ENCODE data around the gene LARP6. TPM values are rescaled to one million over a fixed set of nuclear protein-coding genes. Genes with fewer than 3 reads are reported as not detected.

Gene LARP6
- total RNA-seq, 4 donors from 2014 or later, result 56.6 to 105 (median 76.3) TPM

DNA sequence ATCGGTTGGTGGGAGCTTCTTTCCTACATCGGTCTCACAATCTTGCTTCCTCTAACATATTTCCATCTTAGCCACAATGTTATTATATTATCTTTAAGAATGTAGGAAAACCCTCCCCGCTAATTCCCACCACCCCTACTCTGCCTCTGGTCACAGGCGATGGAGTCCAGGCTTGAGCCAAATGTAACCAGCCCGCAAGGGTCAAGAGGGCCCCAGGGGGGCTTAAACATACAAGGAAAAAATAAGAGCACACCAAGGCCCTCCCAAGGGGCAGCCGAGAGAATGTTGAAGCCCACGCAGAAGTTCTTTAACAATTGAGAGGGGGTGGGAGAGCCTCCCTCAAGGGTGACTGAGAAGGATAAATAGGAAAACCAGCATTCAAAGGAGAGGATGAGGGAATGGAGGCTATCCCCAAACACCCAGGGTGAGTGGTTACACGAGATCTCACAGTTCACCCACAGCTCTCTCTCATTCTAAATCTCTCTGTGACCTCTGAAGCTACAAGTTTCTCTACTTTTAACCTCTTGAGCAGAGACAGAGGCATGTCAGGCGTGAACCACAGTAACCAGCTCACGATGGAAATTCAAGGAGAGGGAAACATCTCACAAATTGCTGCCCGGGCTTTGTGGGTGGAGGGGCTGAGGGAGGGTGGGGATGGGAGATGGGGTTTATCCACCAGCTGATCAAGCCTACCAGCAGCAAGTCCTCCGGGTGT is 59.2 kb downstream of the LARP6 start:
- DNase-seq (ENCODE audit: low spot score) (no peak), ATAC-seq (ENCODE audit: low FRiP score) (no peak)
- TF ChIP-seq, protein P1, sequence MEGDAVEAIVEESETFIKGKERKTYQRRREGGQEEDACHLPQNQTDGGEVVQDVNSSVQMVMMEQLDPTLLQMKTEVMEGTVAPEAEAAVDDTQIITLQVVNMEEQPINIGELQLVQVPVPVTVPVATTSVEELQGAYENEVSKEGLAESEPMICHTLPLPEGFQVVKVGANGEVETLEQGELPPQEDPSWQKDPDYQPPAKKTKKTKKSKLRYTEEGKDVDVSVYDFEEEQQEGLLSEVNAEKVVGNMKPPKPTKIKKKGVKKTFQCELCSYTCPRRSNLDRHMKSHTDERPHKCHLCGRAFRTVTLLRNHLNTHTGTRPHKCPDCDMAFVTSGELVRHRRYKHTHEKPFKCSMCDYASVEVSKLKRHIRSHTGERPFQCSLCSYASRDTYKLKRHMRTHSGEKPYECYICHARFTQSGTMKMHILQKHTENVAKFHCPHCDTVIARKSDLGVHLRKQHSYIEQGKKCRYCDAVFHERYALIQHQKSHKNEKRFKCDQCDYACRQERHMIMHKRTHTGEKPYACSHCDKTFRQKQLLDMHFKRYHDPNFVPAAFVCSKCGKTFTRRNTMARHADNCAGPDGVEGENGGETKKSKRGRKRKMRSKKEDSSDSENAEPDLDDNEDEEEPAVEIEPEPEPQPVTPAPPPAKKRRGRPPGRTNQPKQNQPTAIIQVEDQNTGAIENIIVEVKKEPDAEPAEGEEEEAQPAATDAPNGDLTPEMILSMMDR (IDR thresholded peaks at IDR 0.05), result no peak

DNA sequence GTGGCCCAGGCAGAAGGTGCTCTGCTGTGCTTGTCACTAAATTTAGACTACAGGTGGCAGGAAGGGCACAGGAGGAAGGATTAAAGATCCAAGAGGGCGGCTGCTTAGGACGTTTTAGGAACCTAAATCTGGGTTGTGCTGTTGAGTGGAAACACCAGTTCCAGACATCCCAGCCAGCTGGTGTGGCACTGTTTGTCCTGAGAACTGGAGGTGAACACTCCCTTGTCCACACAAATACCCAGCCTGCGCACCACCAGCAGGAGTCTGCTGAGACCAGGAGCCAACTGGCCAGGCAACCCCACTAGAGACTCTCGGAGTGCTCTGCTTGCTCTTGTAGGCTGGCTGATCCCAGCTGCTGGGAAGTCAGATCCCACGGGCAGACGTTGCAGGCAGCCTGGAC is 60.3 kb downstream of the LARP6 start:
- no peak for ATAC-seq (ENCODE audit: low FRiP score)

DNA sequence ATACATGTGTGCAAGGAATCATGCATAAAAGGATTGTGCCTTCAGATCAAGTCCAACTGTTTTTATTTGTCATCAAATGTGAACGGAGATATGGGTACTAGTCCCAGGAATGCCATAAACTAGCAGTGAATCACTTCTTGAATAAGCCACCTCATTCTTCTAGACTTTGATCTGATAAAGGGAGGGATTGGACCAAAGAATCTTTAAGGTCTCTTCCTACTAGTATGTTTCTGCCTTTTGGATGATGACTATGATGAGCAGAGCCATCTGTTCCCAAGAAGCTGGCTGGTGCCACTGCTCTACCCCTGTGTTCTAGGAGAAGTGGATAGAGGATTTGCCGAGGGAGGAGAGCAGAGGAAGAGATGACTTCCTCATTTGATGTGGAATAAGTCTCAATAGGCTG is 61.8 kb downstream of the LARP6 start:
- TF ChIP-seq, protein P1 (IDR thresholded peaks at IDR 0.05), result no peak
- ATAC-seq (ENCODE audit: low FRiP score) (no peak), DNase-seq (ENCODE audit: low spot score) (no peak)

More for the DNA sequence above, 60.3 kb downstream of the LARP6 start:
- TF ChIP-seq, protein P1 (IDR thresholded peaks at IDR 0.05), result no peak
- DNase-seq (ENCODE audit: low spot score), result no peak

DNA sequence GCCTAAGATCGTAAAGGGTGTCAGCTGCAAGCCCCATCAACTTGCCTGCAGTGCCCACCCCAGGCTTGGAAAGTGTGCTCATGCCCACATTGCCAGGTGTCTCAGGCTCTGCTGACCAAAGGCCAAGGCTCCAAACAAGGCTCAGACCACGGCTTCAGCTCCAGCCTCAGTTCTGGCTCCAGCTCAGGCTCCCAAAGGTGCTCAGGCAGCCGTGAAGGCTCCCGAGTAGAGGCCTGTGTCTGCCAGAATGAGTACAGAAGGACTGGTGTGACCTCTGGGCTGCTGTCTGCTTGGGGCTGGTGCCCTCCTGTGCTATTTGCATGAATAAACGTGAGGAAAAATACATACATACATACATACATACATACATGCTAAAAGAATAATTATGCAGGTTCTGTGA is 62.7 kb downstream of the LARP6 start:
- no peak for DNase-seq (ENCODE audit: low spot score)
- no peak for ATAC-seq (ENCODE audit: low FRiP score)
- TF ChIP-seq, protein P1 (IDR thresholded peaks at IDR 0.05), result no peak

DNA sequence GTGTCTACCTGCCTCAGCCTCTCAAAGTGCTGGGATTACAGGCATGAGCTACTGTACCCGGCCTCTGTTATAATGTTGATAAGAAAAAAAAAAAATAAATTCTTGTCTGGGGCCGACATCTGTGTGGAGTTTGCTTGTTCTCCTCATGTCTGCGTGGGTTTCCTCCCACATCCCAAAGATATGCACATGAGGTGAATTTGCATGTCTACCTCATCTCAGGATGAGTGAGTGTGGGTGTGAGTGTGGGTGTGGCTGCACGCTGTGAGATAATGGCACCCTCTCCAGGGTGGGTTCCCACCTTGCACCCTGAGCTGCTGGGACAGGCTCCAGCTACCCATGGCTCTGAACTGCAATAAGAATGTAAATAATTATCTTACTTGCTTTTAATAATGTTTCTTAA is 64.7 kb downstream of the LARP6 start:
- TF ChIP-seq, protein P1 (IDR thresholded peaks at IDR 0.05), result no peak
- no peak for ATAC-seq (ENCODE audit: low FRiP score)
- no peak for DNase-seq (ENCODE audit: low spot score)

DNA sequence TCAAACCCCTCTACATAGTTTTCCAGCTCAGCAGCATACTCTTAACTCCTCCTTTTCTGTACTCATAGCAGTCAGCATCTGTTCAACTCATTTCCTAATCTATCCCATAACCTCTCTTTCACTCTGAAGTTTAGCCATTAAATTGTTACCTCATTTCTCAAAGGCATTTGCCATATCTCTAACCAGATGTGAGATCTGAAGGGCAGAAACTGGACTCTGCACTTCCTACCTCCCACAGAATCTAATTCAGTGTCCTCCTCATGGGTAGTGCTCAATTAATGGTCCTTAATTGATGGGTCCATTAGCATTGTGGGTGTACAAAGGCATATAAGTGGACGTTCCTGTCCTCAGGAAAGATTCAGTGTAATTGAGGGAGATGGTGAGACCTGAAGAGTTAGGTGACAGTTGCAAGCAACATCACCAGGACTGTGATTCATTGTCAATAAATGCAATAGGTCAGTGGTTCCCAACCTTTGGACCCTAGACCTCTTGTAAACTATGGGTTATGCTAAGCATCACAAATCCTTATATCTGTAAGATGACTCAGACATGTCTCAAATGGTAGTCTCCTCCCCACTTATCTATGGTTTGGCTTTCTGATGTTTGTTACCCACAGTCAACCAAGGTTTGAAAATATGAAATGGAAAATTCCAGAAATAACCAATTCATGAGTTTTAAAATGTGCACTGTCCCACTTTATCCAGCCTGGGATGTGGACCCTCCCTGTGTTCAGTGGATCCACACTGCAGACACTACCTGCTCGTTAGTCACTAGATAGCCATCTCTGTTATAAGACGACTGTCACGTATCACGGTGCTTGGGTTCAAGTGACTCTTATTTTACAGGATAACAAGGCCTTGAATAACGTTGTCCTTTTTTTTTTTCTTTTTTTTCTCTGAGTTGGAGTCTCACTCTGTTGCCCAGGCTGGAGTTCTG is 65.6 kb downstream of the LARP6 start:
- no peak for DNase-seq (ENCODE audit: low spot score)
- TF ChIP-seq, protein P1 (IDR thresholded peaks at IDR 0.05), result no peak
- ATAC-seq (ENCODE audit: low FRiP score), result no peak

Measured in omental fat pad (tissue), 4 donors.